ENCODE results near the gene FUBP3.

- TF ChIP-seq CTCF (IDR thresholded peaks at IDR 0.05): no peak
- TF ChIP-seq POLR2A (IDR thresholded peaks at IDR 0.05): no peak
Observed at GRCh38 chr9:130543368-130543767, 36.0 kb upstream of the FUBP3 start.

All from adrenal gland (tissue), 5 donors.